Karpas-422 (cell line): ENCODE results near the gene RAB36. TPM values are rescaled to one million over a fixed set of nuclear protein-coding genes. Genes with fewer than 3 reads are reported as not detected.

Source experiments
- DNase-seq: peaks from one replicate; pipeline ENCODE4 v3.0.0-alpha.2; 2015
- H2AFZ ChIP-seq: fragments of 200-600 bp; sonication (generic); 2 replicates; pipeline ENCODE4 v1.6.1; 2014; ENCODE audit warnings: antibody characterized with exemption, low read length, mixed read lengths
- H3K27ac ChIP-seq: fragments of 200-600 bp; sonication (generic); 2 replicates; pipeline ENCODE4 v1.5.1; 2014; ENCODE audit warnings: mild to moderate bottlenecking, low read length, moderate library complexity
- H3K27me3 ChIP-seq: fragments of 200-600 bp; sonication (generic); 2 replicates; pipeline ENCODE4 v1.6.1; 2014; ENCODE audit warnings: low read length, mixed read lengths
- H3K36me3 ChIP-seq: fragments of 200-600 bp; sonication (generic); 2 replicates; pipeline ENCODE4 v1.6.1; 2014; ENCODE audit warnings: low read length, mixed read lengths; ENCODE audit not compliant: insufficient read depth
- H3K4me1 ChIP-seq: fragments of 200-600 bp; sonication (generic); 2 replicates; pipeline ENCODE4 v1.6.1; 2014; ENCODE audit warnings: mild to moderate bottlenecking, low read length, mixed read lengths
- H3K4me2 ChIP-seq: fragments of 200-600 bp; sonication (generic); 2 replicates; pipeline ENCODE4 v1.6.1; 2014; ENCODE audit warnings: low read length, low read depth, mild to moderate bottlenecking; ENCODE audit not compliant: poor library complexity, severe bottlenecking
- H3K4me3 ChIP-seq: fragments of 200-600 bp; sonication (generic); 2 replicates; pipeline ENCODE4 v1.5.1; 2014; ENCODE audit warnings: mild to moderate bottlenecking, antibody characterized with exemption, low read length, mixed read lengths
- H3K79me2 ChIP-seq: fragments of 200-600 bp; sonication (generic); 2 replicates; pipeline ENCODE4 v1.6.1; 2014; ENCODE audit warnings: mild to moderate bottlenecking, low read length, mixed read lengths
- H3K9ac ChIP-seq: fragments of 200-600 bp; sonication (generic); 2 replicates; pipeline ENCODE4 v1.6.0; 2014; ENCODE audit warnings: low read length
- H3K9me2 ChIP-seq: fragments of 200-600 bp; sonication (generic), shearing (Covaris generic); replicated peaks from 2 replicates; pipeline ENCODE4 v1.6.0; 2014; ENCODE audit warnings: mild to moderate bottlenecking, low read length, moderate library complexity; ENCODE audit not compliant: insufficient read depth
- H3K9me3 ChIP-seq: fragments of 300-700, 200-600 bp; sonication (generic); 2 replicates; pipeline ENCODE4 v1.6.1; 2014; ENCODE audit warnings: low read length, mixed read lengths
- H4K20me1 ChIP-seq: fragments of 200-600 bp; sonication (generic); 2 replicates; pipeline ENCODE4 v1.6.1; 2014; ENCODE audit warnings: mild to moderate bottlenecking, antibody characterized with exemption, low read length, low read depth; ENCODE audit not compliant: insufficient read depth
- total RNA-seq: library from RNA; depleted of rRNA; stranded (reverse); fragments of >200 nt; shearing (Covaris generic); gene quantifications from 2 replicates; pipeline ENCODE4 v1.2.3, GENCODE V29; 2014; ENCODE audit warnings: low replicate concordance

The RAB36 gene
- total RNA-seq, 1 experiment from 2014 or later, result 10.6 TPM

DNA sequence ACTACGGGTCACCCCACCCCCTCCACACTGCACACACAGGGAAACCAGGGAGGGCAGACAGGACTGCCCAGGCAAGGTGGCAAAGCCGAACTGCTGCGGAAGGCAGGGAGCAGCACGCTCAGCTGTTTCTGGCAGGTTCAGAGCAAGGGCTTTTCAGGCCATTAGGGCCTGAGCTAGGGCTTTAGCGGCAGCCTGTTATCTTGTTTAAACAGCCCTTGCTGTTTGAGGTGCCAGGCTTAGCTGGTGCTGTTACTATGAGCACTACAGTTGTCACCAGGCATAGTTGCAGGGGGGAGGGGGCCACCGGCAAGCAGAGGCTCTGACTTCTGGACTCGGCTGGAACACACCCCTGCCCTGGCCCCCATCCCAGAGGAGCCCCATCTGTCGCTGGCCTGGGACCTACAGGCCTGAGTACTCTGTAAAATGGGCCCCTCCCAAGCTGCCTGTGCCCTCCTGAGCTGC, 38.3 kb upstream of the RAB36 start:
- no peaks in the 10 kb centered on the region for H3K36me3 ChIP-seq
- no peak overlapping the region for H3K9ac ChIP-seq
- no peaks in the 10 kb centered on the region for H3K27me3 ChIP-seq
- H3K4me3 ChIP-seq, result no peak overlapping the region
- no peaks in the 10 kb centered on the region for H3K79me2 ChIP-seq
- no peak overlapping the region for H2AFZ ChIP-seq
- H3K4me2 ChIP-seq, result no peak overlapping the region
- no peaks in the 10 kb centered on the region for H3K9me2 ChIP-seq
- DNase-seq, result no peak
- no peak overlapping the region for H3K27ac ChIP-seq
- H3K9me3 ChIP-seq, result no peaks in the 10 kb centered on the region
- no peaks in the 10 kb centered on the region for H4K20me1 ChIP-seq
- peaks cover 6% of the 10 kb centered on the region for H3K4me1 ChIP-seq

DNA sequence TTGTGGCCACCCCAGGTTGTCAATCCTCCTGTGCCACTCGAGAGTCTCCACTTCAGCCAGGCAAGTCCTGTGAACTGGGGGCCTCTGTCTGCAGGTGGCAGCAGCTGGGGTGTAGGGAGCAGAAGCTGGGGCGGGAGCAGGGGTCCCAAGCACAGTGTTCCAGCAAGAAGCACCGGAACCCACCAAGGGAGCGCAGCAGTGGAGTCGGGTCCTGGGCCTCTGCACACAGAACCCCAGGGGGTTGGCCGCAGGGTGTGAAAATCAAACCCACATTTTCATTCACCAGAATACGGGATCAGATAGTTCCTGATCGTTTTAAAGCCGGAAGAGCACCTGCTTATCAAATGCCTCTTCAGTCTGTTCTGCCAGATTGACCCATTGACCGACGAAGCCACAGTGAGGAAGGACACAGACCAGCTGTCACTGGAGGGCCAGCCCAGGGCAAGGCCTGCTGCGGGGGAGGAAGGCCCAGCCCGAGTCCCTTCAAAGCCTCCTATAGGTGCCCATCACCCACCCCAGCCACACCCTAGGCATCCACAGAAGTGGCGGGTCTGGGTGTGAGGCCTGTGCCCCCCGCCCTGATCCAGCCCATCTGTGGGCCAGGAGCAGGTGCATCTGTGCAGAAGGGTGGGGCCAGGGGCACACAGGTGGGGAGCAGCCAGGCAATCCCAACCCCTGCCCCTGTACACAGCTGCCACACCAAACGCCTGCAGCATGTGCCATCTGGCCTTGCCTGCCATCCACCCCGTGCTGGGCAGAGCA, 37.6 kb upstream of the RAB36 start:
- Histone ChIP-seq H3K4me1 (peaks cover 14% of the 10 kb centered on the region), H3K9me2 (no peaks in the 10 kb centered on the region), H4K20me1 (no peaks in the 10 kb centered on the region), H3K9me3 (no peaks in the 10 kb centered on the region), H3K36me3 (no peaks in the 10 kb centered on the region), H3K9ac (no peak overlapping the region), H3K27me3 (no peaks in the 10 kb centered on the region), H3K4me2 (no peak overlapping the region), H2AFZ (no peak overlapping the region), H3K4me3 (no peak overlapping the region), H3K27ac (no peak overlapping the region), H3K79me2 (no peaks in the 10 kb centered on the region)
- DNase-seq, result no peak

DNA sequence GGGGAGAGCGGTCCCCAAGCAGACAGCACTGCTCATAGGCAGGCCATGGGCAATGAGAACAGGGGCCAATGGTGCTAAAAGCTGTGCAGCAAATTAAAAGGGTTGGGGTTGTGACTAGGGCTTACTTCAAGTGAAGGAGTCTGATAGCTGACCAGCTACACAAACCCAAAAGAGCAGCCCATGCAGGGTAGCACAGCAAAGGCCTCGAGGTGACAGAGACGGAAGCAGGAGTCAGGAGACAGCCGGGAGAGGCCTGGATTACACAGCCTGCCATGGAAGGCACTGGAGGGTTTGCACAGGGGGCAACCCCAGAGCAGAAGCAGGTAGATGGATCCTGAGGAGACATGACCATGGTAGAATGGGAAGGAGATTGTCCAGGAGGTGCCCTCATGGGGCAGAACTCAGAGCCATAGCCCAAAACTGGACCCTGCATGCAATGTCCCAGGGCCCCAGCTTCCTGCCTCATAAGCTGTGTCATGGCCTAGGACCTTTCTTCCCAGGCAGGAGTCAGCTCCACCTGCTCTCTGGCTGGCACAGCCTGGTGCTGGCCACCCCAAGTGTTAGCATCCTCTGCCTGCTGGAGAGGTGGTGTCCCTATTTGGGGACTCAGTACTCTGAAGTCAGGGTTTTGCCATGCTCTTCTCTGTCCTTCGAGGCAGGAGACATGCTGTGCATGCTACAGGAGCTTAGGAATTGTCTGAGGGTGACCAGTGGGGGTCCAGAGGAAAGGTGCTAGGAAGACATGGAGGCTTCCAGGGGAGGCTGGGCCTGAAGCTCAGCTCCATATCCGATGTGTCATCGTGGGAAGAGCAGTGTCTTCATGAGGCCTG, 36.8 kb upstream of the RAB36 start:
- H3K79me2 ChIP-seq, result no peaks in the 10 kb centered on the region
- no peak overlapping the region for H3K4me2 ChIP-seq
- H3K4me1 ChIP-seq, result peaks cover 21% of the 10 kb centered on the region
- H3K36me3 ChIP-seq, result no peaks in the 10 kb centered on the region
- no peak for DNase-seq
- no peaks in the 10 kb centered on the region for H3K9me2 ChIP-seq
- no peaks in the 10 kb centered on the region for H4K20me1 ChIP-seq
- no peak overlapping the region for H3K4me3 ChIP-seq
- no peak overlapping the region for H3K9ac ChIP-seq
- no peak overlapping the region for H3K27ac ChIP-seq
- H3K9me3 ChIP-seq, result no peaks in the 10 kb centered on the region
- H2AFZ ChIP-seq, result no peak overlapping the region
- no peaks in the 10 kb centered on the region for H3K27me3 ChIP-seq

DNA sequence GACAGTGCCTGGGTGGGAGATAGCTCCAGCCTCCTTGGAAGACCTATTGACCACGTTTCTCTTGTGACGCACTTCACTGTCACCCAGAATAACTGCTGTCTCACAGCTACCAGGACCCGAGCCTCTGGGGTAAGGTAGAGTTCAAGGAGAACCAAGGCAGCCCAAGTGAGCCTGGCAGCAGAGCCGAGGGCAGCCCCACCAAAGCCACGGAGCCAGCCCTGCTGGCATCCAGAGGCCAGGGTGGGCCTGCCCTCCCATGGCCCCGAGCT, 36.3 kb upstream of the RAB36 start:
- no peaks in the 10 kb centered on the region for H4K20me1 ChIP-seq
- no peaks in the 10 kb centered on the region for H3K27me3 ChIP-seq
- DNase-seq, result no peak
- no peak overlapping the region for H3K4me2 ChIP-seq
- H3K4me1 ChIP-seq, result peaks cover 21% of the 10 kb centered on the region
- no peak overlapping the region for H3K27ac ChIP-seq
- no peak overlapping the region for H3K4me3 ChIP-seq
- no peaks in the 10 kb centered on the region for H3K9me3 ChIP-seq
- no peaks in the 10 kb centered on the region for H3K36me3 ChIP-seq
- H3K9ac ChIP-seq, result no peak overlapping the region
- H3K79me2 ChIP-seq, result no peaks in the 10 kb centered on the region
- no peak overlapping the region for H2AFZ ChIP-seq
- H3K9me2 ChIP-seq, result no peaks in the 10 kb centered on the region

DNA sequence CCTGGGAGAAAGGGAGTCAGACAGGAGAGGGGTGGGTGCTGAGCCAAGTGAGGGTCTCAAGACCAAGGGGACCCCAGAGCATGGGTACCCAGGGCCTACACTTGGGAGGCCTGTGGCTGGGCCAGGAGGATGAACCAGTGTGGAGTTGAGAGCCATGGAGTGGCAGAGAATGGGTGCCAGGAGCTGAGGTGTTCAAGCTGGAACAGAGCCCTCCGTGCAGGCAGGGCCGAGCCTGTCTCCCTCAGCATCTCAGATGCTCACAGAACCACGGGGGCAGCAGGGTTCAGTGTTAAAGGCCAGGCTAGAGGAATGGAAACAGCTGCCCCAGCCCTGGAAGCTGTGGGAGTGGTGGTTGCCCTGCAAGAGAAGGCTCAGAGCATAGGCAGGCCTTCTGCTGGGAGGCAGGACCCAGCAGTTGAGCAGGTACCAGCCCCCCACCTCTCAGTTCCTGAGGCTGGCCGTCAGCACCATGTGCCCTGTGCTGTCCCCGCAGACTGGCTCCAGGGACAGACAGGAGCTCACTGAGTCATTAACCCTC, 35.8 kb upstream of the RAB36 start:
- no peaks in the 10 kb centered on the region for H3K27me3 ChIP-seq
- H3K9me2 ChIP-seq, result no peaks in the 10 kb centered on the region
- H3K9ac ChIP-seq, result no peak overlapping the region
- H3K4me2 ChIP-seq, result no peak overlapping the region
- no peaks in the 10 kb centered on the region for H4K20me1 ChIP-seq
- H3K4me1 ChIP-seq, result peaks cover 21% of the 10 kb centered on the region
- H3K27ac ChIP-seq, result no peak overlapping the region
- H3K36me3 ChIP-seq, result no peaks in the 10 kb centered on the region
- H3K79me2 ChIP-seq, result no peaks in the 10 kb centered on the region
- no peaks in the 10 kb centered on the region for H3K9me3 ChIP-seq
- H2AFZ ChIP-seq, result no peak overlapping the region
- DNase-seq, result no peak
- H3K4me3 ChIP-seq, result no peak overlapping the region

DNA sequence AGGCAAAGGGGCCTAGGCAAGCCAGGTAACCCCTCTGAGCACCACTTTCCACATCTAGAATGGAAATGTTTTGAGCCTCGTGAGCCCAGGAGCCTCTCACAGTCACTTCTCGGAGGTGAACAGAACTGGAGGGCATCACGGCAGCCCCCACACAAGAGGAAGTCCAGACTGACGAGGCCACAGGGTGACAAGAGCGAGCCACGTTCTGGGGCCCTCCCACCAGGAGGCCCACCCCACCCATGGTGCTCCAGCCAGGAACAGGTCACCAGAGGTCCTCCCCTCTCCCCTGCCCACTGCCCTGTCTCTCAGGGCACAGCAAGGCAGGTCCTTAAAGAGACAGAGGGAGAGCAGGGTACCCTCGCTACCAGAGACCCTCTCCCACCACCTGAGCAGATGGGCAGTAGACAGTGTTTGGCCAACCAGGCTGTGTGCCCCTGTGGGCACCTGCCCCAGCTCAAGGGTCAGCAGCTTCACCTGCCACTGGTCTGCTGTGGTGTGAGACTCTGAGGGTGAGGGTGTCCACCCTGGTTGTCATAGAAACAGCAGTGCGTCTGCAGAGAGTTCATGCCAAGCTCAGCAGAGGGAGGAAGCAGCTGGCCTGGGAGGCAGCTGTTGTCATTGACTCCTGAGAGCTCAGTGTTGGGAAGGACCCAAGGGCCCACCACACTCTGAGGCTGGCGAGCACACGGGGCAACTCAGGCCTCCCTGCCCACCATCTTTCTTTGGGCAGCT, 34.9 kb upstream of the RAB36 start:
- DNase-seq, result no peak
- H3K27ac ChIP-seq, result no peak overlapping the region
- no peak overlapping the region for H2AFZ ChIP-seq
- H3K9ac ChIP-seq, result no peak overlapping the region
- H3K79me2 ChIP-seq, result no peaks in the 10 kb centered on the region
- no peaks in the 10 kb centered on the region for H3K27me3 ChIP-seq
- H3K36me3 ChIP-seq, result no peaks in the 10 kb centered on the region
- H3K4me2 ChIP-seq, result no peak overlapping the region
- peaks cover 21% of the 10 kb centered on the region for H3K4me1 ChIP-seq
- no peak overlapping the region for H3K4me3 ChIP-seq
- H4K20me1 ChIP-seq, result no peaks in the 10 kb centered on the region
- no peaks in the 10 kb centered on the region for H3K9me3 ChIP-seq
- H3K9me2 ChIP-seq, result no peaks in the 10 kb centered on the region

DNA sequence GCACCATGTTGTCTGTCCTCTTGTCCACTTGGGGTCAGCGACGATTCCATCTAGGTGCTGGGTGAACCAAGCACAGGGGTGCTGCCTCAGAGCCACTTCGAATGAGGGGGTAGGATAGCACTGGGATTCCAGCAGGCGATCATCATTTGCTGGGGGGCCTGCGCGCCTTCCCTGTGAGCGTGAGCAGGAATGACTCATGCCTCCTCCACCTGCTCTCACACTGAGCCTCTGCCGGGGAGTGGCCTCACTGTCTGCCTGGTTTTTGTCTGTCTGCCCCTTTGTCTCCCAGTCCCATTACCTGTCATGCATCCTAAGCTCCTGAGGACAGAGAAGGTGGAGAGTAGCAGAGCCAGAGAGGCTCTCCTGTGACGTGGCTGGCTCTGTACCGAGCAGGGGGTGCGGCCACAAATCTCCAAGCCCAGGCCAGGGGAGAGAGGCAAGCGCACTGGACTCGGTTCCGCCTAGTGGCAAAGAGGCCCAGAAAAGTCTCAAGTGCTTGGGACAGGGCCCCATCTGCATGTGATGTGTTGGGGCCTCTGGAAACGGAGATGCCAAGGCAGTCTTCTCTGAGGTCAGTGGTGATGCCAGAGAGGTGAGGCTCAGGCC, 34.3 kb upstream of the RAB36 start:
- Histone ChIP-seq H3K9me2 (no peaks in the 10 kb centered on the region), H3K79me2 (no peaks in the 10 kb centered on the region), H3K27me3 (no peaks in the 10 kb centered on the region), H3K9ac (no peak overlapping the region), H3K9me3 (no peaks in the 10 kb centered on the region), H2AFZ (no peak overlapping the region), H3K4me3 (no peak overlapping the region), H3K36me3 (no peaks in the 10 kb centered on the region), H4K20me1 (no peaks in the 10 kb centered on the region), H3K27ac (no peak overlapping the region), H3K4me2 (no peak overlapping the region), H3K4me1 (peaks cover 26% of the 10 kb centered on the region)
- no peak for DNase-seq
